NAMALWA (cell line): ENCODE results near the gene GIPC1.
"Not testable (repeated sequence)": the region's sequence is repeated elsewhere in the genome, so short reads cannot be mapped to it uniquely, and the experiment has no call there.

Source experiments
- DNase-seq: peaks from one replicate; pipeline ENCODE4 v3.0.0-alpha.2; 2015; ENCODE audit warnings: low spot score

GIPC1 gene

GRCh38 chr19:14496029-14496833 is at the start of gene GIPC1:
GIPC1 (minus strand) TSS chr19:14496127; CDS start chr19:14482976, 13,151 bp downstream.
- DNase-seq, result peak; percentile 82

GRCh38 chr19:14545716-14546082 is 49.8 kb upstream of the GIPC1 start:
- DNase-seq, result no peak

- DNase-seq, result no peak
Observed at GRCh38 chr19:14544977-14545715, 49.2 kb upstream of the GIPC1 start.

- no peak for DNase-seq
Observed at GRCh38 chr19:14544047-14544446, 48.1 kb upstream of the GIPC1 start.

GRCh38 chr19:14542711-14543328 is 46.9 kb upstream of the GIPC1 start:
- no peak for DNase-seq

- not testable (repeated sequence) for DNase-seq
Observed at GRCh38 chr19:14541979-14542378, 46.1 kb upstream of the GIPC1 start.

- no peak for DNase-seq
Observed at GRCh38 chr19:14540741-14541525, 45.0 kb upstream of the GIPC1 start.

- peak; percentile 62 for DNase-seq
Observed at GRCh38 chr19:14536926-14537692, 41.2 kb upstream of the GIPC1 start.

- no peak for DNase-seq
Observed at GRCh38 chr19:14533450-14533849, 37.5 kb upstream of the GIPC1 start.

GRCh38 chr19:14530506-14530905 is 34.6 kb upstream of the GIPC1 start:
- DNase-seq, result no peak

GRCh38 chr19:14530005-14530348 is 34.0 kb upstream of the GIPC1 start:
- DNase-seq, result peak; percentile 70

- DNase-seq, result peak; percentile 100
Observed at GRCh38 chr19:14529254-14530004, 33.5 kb upstream of the GIPC1 start, which contains the start of gene TECR. TECR (plus strand) TSS chr19:14529594; CDS start chr19:14529697, 103 bp downstream.

- DNase-seq, result no peak
Observed at GRCh38 chr19:14528419-14529253, 32.7 kb upstream of the GIPC1 start.

GRCh38 chr19:14526423-14526822 is 30.5 kb upstream of the GIPC1 start:
- no peak for DNase-seq

- no peak for DNase-seq
Observed at GRCh38 chr19:14525729-14526128, 29.8 kb upstream of the GIPC1 start.

- DNase-seq, result no peak
Observed at GRCh38 chr19:14520543-14520942, 24.6 kb upstream of the GIPC1 start.

- no peak for DNase-seq
Observed at GRCh38 chr19:14519860-14520407, 24.0 kb upstream of the GIPC1 start.

GRCh38 chr19:14519245-14519859 is 23.4 kb upstream of the GIPC1 start:
- no peak for DNase-seq
